SU-DHL-6 (cell line): Measurements from ENCODE around the gene ZNF678.

Experiments used
- CTCF ChIP-seq: fragments of 200-600 bp; sonication (generic); IDR thresholded peaks from one replicate; pipeline ENCODE4 v1.5.1; 2017; ENCODE audit warnings: antibody characterized with exemption, mild to moderate bottlenecking, low read length, moderate library complexity; ENCODE audit not compliant: insufficient read depth, poor library complexity, severe bottlenecking
- EZH2phosphoT487 ChIP-seq: fragments of 200-600 bp; sonication (generic), shearing (Covaris generic); conservative IDR thresholded peaks from 2 replicates; pipeline ENCODE4 v1.6.1; 2018; ENCODE audit warnings: mild to moderate bottlenecking, antibody characterized with exemption, low read length, moderate library complexity, mixed read lengths

GRCh38 chr1:227547310-227548118 is 15.8 kb upstream of the ZNF678 start:
- no peak for TF ChIP-seq CTCF
- TF ChIP-seq EZH2phosphoT487 = no peak
